GM19099 (cell line): Measurements from ENCODE around the gene LDHAL6A.

Experiments used
- POLR2A ChIP-seq: IDR thresholded peaks from 3 replicates; pipeline ENCODE4 v1.6.1; 2011; ENCODE audit warnings: low read depth; ENCODE audit not compliant: insufficient read length; ENCODE audit errors: extremely low read depth

Gene LDHAL6A

GRCh38 chr11:18526130-18526520 lies 70.5 kb downstream of the LDHAL6A start:
- no peak for TF ChIP-seq POLR2A

GRCh38 chr11:18526521-18527296 lies 71.1 kb downstream of the LDHAL6A start, which contains the start of gene TSG101:
TSG101 (minus strand) TSS chr11:18526942; CDS start chr11:18526816, 126 bp downstream.
- peak; percentile 97 for TF ChIP-seq POLR2A

- no peak for TF ChIP-seq POLR2A
These were observed 71.9 kb downstream of the LDHAL6A start for GRCh38 chr11:18527512-18527911.
